ENCODE results near the gene ZPR1.
"Not testable (repeated sequence)": the region's sequence is repeated elsewhere in the genome, so short reads cannot be mapped to it uniquely, and the experiment has no call there.

The ZPR1 gene

GRCh38 chr11:116823031-116823843 is 35.4 kb upstream of the ZPR1 start, which contains the start of gene APOA4:
Gene APOA4 (minus strand): TSS chr11:116823304. CDS start chr11:116823191, 113 bp downstream.
- no peak for DNase-seq

GRCh38 chr11:116822575-116822974 is 34.8 kb upstream of the ZPR1 start:
- DNase-seq = no peak

GRCh38 chr11:116821050-116821918 is 33.5 kb upstream of the ZPR1 start:
- no peak for DNase-seq

GRCh38 chr11:116819049-116819448 is 31.2 kb upstream of the ZPR1 start:
- no peak for DNase-seq

- no peak for DNase-seq
Measured at GRCh38 chr11:116814502-116814901, 26.7 kb upstream of the ZPR1 start.

GRCh38 chr11:116813781-116814471 is 26.1 kb upstream of the ZPR1 start:
- DNase-seq = no peak

GRCh38 chr11:116813170-116813569 is 25.3 kb upstream of the ZPR1 start:
- no peak for DNase-seq

GRCh38 chr11:116812109-116812508 is 24.3 kb upstream of the ZPR1 start:
- DNase-seq = no peak

- DNase-seq = no peak
Measured at GRCh38 chr11:116811194-116811593, 23.4 kb upstream of the ZPR1 start.

- no peak for DNase-seq
Measured at GRCh38 chr11:116808262-116809175, 20.7 kb upstream of the ZPR1 start.

- no peak for DNase-seq
Measured at GRCh38 chr11:116807601-116808261, 19.9 kb upstream of the ZPR1 start.

- DNase-seq = no peak
Measured at GRCh38 chr11:116804001-116804400, 16.2 kb upstream of the ZPR1 start.

- not testable (repeated sequence) for DNase-seq
Measured at GRCh38 chr11:116801662-116802061, 13.8 kb upstream of the ZPR1 start.

- no peak for DNase-seq
Measured at GRCh38 chr11:116800610-116801009, 12.8 kb upstream of the ZPR1 start.

- no peak for DNase-seq
Measured at GRCh38 chr11:116798368-116798767, 10.5 kb upstream of the ZPR1 start.

GRCh38 chr11:116797816-116798215 is 10.0 kb upstream of the ZPR1 start:
- no peak for DNase-seq

- no peak for DNase-seq
Measured at GRCh38 chr11:116796548-116796947, 8.7 kb upstream of the ZPR1 start.

- DNase-seq = no peak
Measured at GRCh38 chr11:116794851-116795250, 7.0 kb upstream of the ZPR1 start.

- no peak for DNase-seq
Measured at GRCh38 chr11:116793772-116794097, 5.9 kb upstream of the ZPR1 start.

GRCh38 chr11:116792869-116793771 is 5.3 kb upstream of the ZPR1 start:
- no peak for DNase-seq
